Activated CD4-positive, alpha-beta T cell treated with anti-CD3 and anti-CD28 coated beads, Interleukin-2, amount 10 ng/mL, durations not matched to agents 7 days and 5 days (primary cell): ENCODE measurements around the gene GEMIN7. TPM values are rescaled to one million over a fixed set of nuclear protein-coding genes. Genes with fewer than 3 reads are reported as not detected.

ENCODE experiments used
- CTCF ChIA-PET: fragments of 350-600 bp; sonication (Branson Sonifier 250); formaldehyde crosslinking; loops from one replicate; lab custom pipeline; 2021; ENCODE audit warnings: antibody characterized with exemption; lab: Charles Lee
- POLR2A ChIA-PET: fragments of 350-600 bp; sonication (Branson Sonifier 250); formaldehyde crosslinking; loops from one replicate; lab custom pipeline; 2021; ENCODE audit warnings: antibody characterized with exemption; lab: Charles Lee
- DNase-seq: peaks from one replicate; pipeline ENCODE4 v3.0.0-alpha.2; 2020
- H3K27ac Mint-ChIP-seq: one replicate; pipeline ENCODE4 v1.8.0; 2021; ENCODE audit warnings: mild to moderate bottlenecking, moderate library complexity, mixed read lengths
- H3K27me3 Mint-ChIP-seq: one replicate; pipeline ENCODE4 v1.8.0; 2021; ENCODE audit warnings: mixed read lengths
- H3K36me3 Mint-ChIP-seq: one replicate; pipeline ENCODE4 v1.8.0; 2021; ENCODE audit warnings: low read depth, mixed read lengths
- H3K4me1 Mint-ChIP-seq: one replicate; pipeline ENCODE4 v1.8.0; 2021; ENCODE audit warnings: mixed read lengths
- H3K4me3 Mint-ChIP-seq: one replicate; pipeline ENCODE4 v1.8.0; 2021; ENCODE audit warnings: mild to moderate bottlenecking, moderate library complexity, mixed read lengths
- H3K9me3 Mint-ChIP-seq: one replicate; pipeline ENCODE4 v1.8.0; 2021; ENCODE audit warnings: mixed read lengths
- total RNA-seq, 2 experiments: library from RNA; stranded (reverse); gene quantifications; one replicate each; pipeline ENCODE4 v1.2.3, GENCODE V29; 2021

GEMIN7 gene
- total RNA-seq, 2 experiments from 2014 or later = 27.1 to 30.0 TPM

DNA sequence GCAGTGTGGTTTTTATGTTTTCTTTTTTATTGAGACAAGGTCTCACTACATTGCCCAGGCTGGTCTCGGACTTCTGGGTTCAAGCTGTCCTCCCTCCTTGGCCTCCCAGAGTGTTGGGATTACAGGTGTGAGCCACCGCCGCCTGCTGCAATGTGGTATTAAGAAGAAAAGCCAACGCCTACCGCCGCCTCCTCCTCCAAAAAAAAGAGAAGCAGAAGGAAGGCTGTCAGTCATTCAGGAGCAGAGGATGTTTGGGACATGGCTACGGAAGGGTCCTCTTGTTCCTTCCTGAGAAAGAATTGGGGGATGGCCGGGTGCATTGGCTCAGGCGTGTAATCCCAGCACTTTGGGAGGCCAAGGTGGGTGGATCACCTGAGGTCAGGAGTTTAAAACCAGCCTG is 15.1 kb downstream of the GEMIN7 start:
- Mint-ChIP-seq H3K9me3 (peaks cover 2% of the 10 kb centered on the region), H3K4me3 (peak overlapping the region; percentile 87), H3K4me1 (peaks cover 72% of the 10 kb centered on the region), H3K27me3 (no peaks in the 10 kb centered on the region), H3K36me3 (peaks cover 30% of the 10 kb centered on the region), H3K27ac (peak overlapping the region; percentile 54)
- DNase-seq = no peak
- CTCF ChIA-PET = no interaction called here
- POLR2A ChIA-PET = no interaction called here

DNA sequence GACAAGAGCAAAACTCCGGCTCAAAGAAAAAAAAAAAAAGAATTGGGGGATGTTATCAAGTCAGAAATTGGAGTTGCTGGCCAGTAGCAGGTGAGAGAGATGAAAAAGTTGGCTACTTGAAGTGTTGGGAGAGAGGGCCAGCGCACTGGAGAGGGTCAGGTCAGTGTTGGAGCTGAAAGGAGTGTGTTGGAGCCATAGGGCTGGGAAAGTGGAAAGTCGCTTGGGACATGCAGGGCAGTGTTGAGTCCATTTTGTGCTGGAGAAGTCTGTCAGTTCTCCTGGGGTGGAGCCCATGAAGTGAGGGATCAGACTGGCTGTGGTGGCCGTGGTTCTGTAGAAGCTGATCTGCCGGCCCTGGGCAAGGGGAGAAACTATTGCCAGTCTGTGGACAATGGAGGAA is 15.6 kb downstream of the GEMIN7 start:
- CTCF ChIA-PET = interaction anchor here (0.6 kb wide), 1 partner anchor 323 kb away, joined by 3 read pairs; no protein-coding TSS in a partner anchor

DNA sequence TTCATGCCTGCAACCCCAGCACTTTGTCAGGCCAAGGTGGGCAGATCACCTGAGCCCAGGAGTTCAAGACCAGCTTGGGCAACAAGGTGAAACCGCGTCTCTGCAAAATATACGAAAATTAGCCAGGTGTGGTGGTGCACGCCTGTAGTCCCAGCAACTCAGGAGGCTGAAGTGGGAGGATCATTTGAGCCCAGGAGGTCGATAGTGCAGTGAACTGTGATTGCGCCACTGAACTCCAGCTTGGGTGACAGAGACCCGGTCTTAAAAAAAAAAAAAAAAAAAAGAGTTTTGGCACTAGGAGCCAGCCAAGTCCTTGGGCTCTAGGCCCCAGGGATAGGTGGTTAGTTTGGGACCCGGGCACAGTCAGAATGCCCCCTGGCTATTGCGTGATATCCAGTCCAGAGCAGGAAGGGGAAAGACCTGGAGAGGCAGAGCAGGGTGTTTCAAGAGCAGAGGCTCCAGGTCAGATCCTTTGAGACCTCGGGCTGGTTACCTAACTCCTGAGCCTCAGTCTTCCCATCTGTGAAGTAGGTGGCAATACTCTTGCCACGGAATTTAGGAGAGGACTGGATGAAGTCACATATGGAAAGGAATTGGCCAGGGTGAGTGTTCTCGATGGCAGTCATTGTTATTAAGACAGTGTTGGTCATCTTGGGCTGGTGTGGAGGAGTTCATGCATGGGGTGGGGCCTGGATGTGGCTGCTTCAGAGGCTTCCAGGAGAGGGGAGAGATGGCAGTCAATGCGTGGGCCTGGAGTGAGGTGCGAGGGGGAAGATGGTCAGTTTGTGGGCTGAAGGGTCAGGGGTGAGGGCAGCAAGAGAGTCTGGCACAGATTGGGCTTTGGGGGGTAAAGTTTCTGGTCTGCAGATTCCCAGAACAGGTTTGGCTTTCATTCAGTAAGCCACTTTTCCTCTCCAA is 16.7 kb downstream of the GEMIN7 start:
- Mint-ChIP-seq H3K27ac (peak overlapping the region; percentile 55), H3K9me3 (peaks cover 2% of the 10 kb centered on the region), H3K4me1 (peaks cover 72% of the 10 kb centered on the region), H3K4me3 (no peak overlapping the region), H3K36me3 (peaks cover 20% of the 10 kb centered on the region), H3K27me3 (no peaks in the 10 kb centered on the region)
- no peak for DNase-seq
- ChIA-PET CTCF (interaction anchor here (0.6 kb wide), 1 partner anchor 1355 kb away, joined by 3 read pairs; no protein-coding TSS in a partner anchor), POLR2A (no interaction called here)

More for the DNA sequence above, 15.6 kb downstream of the GEMIN7 start:
- POLR2A ChIA-PET = no interaction called here
- H3K4me3 Mint-ChIP-seq = peak overlapping the region; percentile 87
- H3K36me3 Mint-ChIP-seq = peaks cover 26% of the 10 kb centered on the region
- no peak for DNase-seq
- peak overlapping the region; percentile 54 for H3K27ac Mint-ChIP-seq
- peaks cover 2% of the 10 kb centered on the region for H3K9me3 Mint-ChIP-seq
- peaks cover 72% of the 10 kb centered on the region for H3K4me1 Mint-ChIP-seq
- no peaks in the 10 kb centered on the region for H3K27me3 Mint-ChIP-seq

DNA sequence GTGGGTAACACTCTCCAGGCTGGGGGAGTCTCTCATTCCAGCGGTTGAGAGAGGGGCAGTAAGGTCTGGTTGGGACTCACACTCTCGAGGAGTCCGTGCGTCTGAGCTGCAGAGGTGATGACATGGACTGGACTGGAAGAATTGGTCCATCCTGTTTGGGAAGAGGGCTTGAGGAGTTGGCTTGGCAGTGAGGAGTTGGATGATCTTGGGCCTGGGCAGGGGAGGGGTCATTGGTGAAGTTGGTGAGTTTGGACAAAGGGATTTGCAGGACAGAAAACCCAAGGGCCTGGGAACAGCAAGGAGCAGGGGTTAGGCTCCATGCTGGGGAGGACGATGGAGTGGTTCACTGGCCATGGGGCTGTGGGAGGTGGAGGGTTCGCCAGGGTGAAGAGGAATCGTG is 17.6 kb downstream of the GEMIN7 start:
- no peaks in the 10 kb centered on the region for H3K9me3 Mint-ChIP-seq
- H3K27ac Mint-ChIP-seq = peak overlapping the region; percentile 28
- H3K27me3 Mint-ChIP-seq = no peaks in the 10 kb centered on the region
- ChIA-PET CTCF (no interaction called here), POLR2A (no interaction called here)
- peaks cover 11% of the 10 kb centered on the region for H3K36me3 Mint-ChIP-seq
- no peak overlapping the region for H3K4me3 Mint-ChIP-seq
- peaks cover 70% of the 10 kb centered on the region for H3K4me1 Mint-ChIP-seq
- no peak for DNase-seq

DNA sequence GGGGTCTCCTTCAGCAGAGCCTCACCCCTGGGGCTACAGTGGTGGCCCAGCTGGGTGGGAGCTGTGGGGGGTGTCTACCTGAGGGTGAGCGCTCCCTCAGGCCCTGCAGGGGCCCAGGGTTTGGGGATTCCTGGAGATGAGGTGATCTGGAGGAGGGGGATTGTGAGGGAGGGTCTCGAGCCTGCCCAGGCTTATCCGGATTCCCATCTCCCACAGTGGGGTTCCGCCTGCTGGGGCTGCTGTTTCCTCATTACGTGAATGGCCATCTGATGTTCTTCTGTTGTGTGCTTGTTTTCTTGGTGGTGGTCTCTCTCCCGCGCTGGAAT is 18.4 kb downstream of the GEMIN7 start:
- ChIA-PET POLR2A (interaction anchor here (0.6 kb wide), 1 partner anchor 25 kb away, joined by 3 read pairs; no protein-coding TSS in a partner anchor), CTCF (interaction anchor here (1.5 kb wide), 1 partner anchor 16 kb away, joined by 3 read pairs; no protein-coding TSS in a partner anchor)
- no peak for DNase-seq
- Mint-ChIP-seq H3K27me3 (no peaks in the 10 kb centered on the region), H3K4me3 (no peak overlapping the region), H3K36me3 (peaks cover 9% of the 10 kb centered on the region), H3K9me3 (no peaks in the 10 kb centered on the region), H3K4me1 (peaks cover 70% of the 10 kb centered on the region), H3K27ac (no peak overlapping the region)

DNA sequence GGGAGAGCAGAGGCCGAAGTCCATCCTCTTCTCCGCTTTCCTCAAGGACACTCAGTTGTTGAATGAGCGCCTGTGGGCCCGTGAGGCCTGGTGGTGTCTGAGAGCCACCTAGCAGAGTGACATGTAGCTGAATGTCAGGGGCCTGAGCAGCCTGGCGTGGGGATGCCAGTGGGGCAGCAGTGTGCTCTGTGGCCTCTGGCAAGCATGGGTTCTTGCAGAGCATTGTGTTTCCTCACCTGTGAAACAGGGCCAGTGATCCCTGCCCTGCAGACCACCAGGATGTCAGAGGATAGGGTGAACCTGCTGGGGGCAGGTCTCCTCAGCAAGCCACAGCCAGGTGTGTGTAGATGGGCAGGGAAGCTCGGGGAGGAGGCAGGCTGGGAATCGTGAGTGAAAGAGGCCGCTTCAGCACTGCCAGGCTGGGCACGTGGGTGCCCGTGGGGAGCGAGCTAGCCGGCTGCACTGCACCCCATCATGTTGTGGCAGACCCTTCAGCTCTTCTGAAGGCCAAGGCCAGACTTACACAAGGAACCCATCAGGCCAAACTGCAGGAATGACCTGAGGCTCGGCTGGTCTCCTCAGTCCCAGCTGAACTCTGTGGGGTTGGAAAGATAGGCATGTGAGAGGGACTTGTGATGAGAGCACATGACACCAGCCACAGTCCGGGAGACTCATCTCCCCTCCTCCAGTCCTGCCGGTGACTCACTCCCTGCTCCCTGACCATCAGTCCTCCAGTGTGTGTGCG is 18.9 kb downstream of the GEMIN7 start:
- POLR2A ChIA-PET = interaction anchor here (0.6 kb wide), 1 partner anchor 26 kb away, joined by 3 read pairs; no protein-coding TSS in a partner anchor
- H3K27ac Mint-ChIP-seq = no peak overlapping the region
- DNase-seq = no peak
- no peak overlapping the region for H3K4me3 Mint-ChIP-seq
- CTCF ChIA-PET = interaction anchor here (1.5 to 2.2 kb wide), 2 partner anchors 10 to 15 kb away, joined by 3 to 5 read pairs; no protein-coding TSS in a partner anchor
- no peaks in the 10 kb centered on the region for H3K9me3 Mint-ChIP-seq
- H3K36me3 Mint-ChIP-seq = peaks cover 9% of the 10 kb centered on the region
- H3K27me3 Mint-ChIP-seq = no peaks in the 10 kb centered on the region
- H3K4me1 Mint-ChIP-seq = peaks cover 71% of the 10 kb centered on the region

DNA sequence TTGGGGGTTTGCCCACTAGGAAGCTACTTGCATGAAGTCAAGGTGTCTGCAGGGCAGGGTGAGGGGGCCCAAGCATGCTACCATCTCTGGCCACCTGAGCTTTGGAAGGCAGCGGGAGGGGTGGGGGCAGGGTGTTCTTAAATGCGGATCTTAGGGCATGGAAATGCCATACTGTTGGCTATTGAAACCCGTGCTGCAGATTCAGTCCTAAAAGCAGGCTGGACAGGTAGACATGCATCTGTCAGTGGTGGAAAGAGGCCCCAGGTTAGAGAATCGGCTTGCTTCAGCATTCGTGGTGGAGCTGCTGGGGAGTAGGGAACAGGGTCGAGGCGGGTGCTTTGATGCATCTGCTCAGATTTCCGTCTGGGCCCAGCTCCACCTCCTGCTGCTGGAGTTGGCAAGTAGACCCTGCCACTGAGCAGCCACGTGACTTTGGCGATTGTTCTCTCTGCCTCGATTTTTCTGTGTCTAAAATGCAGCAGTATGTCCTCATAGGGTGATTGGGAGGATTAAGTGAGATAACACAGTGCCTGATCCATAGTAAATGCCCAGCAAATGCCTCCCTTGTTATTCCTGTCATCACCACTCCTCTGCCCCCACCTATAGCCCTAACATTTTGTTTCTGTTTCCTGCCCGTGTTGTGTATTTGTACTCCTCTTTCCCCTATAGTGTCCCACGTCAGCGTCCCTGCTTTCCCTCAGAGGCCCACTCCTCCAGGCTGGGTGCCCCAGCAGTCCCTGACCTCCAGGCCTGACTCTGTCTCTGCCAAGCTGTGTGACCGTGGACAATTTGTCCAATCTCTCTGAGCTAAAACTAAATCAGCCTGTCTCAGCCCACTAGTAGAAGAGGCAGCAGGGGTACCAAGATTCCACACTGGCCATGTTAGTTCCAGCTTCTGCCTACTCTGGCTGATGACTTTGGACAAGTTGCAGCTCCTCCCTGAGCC is 19.7 kb downstream of the GEMIN7 start:
- no peak for DNase-seq
- Mint-ChIP-seq H3K9me3 (no peaks in the 10 kb centered on the region), H3K27ac (no peak overlapping the region), H3K27me3 (no peaks in the 10 kb centered on the region), H3K36me3 (peaks cover 6% of the 10 kb centered on the region), H3K4me1 (peaks cover 75% of the 10 kb centered on the region), H3K4me3 (no peak overlapping the region)
- CTCF ChIA-PET = interaction anchor here (1.5 to 2.2 kb wide), 2 partner anchors 11 to 14 kb away, joined by 3 to 5 read pairs; no protein-coding TSS in a partner anchor
- POLR2A ChIA-PET = no interaction called here

DNA sequence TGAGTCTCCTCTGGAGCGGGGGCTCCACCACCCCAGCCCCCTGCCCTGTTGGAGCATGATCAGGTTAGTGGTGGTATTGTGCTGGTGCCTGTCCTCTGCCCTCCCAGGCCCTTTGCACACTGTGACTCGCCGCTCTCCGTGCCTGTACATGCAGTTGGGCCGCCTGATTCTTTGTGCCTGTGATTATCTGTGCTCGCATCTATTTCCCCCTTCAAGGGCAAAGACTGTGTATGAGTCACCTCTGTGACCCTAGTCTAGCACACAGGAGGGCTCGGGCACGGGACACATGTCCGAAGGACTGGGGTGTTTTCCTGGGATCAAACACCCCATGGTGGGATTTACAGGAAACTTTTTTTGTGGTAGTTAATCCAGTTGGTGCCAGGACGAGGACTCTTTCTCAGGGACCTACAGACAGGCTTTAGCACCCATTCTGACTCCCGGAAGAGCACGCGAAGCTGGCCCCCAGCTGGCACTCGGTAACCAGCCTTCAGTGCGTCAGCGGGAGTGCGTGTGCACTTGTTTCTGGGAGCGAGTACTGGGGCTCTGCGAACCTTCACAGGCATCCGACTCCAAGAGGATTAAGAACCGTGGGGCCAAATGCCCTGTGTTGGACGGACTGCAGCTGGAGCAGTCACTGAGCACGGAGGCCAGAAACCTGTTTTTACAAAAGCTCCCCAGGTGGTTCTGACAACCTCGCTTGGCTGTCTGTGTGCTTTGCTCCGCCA is 20.6 kb downstream of the GEMIN7 start:
- no peak overlapping the region for H3K4me3 Mint-ChIP-seq
- H3K27ac Mint-ChIP-seq = no peak overlapping the region
- ChIA-PET POLR2A (no interaction called here), CTCF (interaction anchor here (2.2 kb wide), 1 partner anchor 12 kb away, joined by 5 read pairs; no protein-coding TSS in a partner anchor)
- no peak for DNase-seq
- peaks cover 3% of the 10 kb centered on the region for H3K36me3 Mint-ChIP-seq
- no peaks in the 10 kb centered on the region for H3K27me3 Mint-ChIP-seq
- no peaks in the 10 kb centered on the region for H3K9me3 Mint-ChIP-seq
- peaks cover 75% of the 10 kb centered on the region for H3K4me1 Mint-ChIP-seq

DNA sequence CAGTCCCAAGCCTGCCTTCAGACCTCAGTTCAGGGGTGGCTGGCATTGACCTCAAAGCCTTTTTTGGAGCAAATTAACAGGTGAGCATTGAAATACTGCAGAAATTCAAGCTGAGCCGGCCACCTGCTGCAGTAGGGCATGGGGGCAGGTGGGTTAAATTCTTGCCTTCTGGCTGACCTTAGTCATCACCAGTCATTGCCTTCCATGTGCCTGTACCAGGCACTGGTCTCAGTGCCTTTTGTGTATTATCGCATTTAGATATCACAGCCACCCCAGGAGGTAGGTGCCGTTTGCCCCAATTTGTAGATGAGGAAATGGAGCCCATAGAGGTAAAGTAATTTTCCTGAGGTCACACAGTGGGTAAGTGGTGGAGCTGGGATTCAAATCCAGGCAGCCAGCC is 21.1 kb downstream of the GEMIN7 start:
- ChIA-PET CTCF (interaction anchor here (2.2 kb wide), 1 partner anchor 13 kb away, joined by 5 read pairs; no protein-coding TSS in a partner anchor), POLR2A (no interaction called here)
- DNase-seq = no peak
- Mint-ChIP-seq H3K27me3 (no peaks in the 10 kb centered on the region), H3K4me3 (no peak overlapping the region), H3K4me1 (peaks cover 75% of the 10 kb centered on the region), H3K27ac (no peak overlapping the region), H3K36me3 (no peaks in the 10 kb centered on the region), H3K9me3 (no peaks in the 10 kb centered on the region)

DNA sequence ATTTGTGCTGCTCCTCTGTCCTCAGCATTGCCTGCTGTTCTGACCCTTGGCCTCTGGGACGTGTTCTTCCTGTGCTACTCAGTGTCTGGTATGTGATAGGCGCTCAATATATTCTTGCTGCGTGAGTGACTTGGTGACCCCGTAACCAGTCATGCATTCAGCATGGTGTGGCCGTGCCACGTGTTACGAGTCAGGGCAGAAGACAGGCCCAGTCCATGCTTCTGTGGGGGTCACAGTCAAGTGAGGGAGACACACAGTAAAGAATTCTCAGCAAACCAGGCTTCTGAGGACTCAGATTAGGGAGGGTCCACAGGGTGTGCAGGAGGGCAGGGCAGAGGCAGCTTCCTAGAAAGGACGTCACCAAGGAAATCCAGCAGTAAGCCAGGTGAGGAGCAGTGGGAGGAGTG is 21.8 kb downstream of the GEMIN7 start:
- Mint-ChIP-seq H3K9me3 (no peaks in the 10 kb centered on the region), H3K27me3 (no peaks in the 10 kb centered on the region), H3K4me3 (no peak overlapping the region), H3K36me3 (no peaks in the 10 kb centered on the region), H3K27ac (no peak overlapping the region), H3K4me1 (peaks cover 74% of the 10 kb centered on the region)
- POLR2A ChIA-PET = no interaction called here
- no peak for DNase-seq
- CTCF ChIA-PET = interaction anchor here (3.2 kb wide), 1 partner anchor 9 kb away, joined by 14 read pairs; no protein-coding TSS in a partner anchor

DNA sequence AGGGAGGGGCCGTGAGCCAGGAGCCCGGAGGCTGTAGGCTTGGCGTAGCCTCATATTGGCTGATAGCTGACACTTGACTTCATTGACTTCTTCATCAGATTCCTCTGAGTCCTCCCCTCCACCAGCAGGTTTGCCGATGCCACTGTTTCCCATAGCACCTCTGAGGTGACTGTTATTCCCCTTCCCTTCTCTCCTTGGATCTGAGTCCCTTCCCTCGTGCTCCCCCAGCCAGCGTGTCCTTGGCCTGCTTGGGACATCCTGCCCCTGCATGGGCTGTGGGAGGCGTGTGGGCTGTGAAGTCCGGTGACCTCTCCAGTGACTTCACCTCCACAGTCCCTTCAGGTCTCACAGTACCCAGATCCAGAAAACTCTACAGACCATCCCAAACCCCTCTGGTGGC is 22.7 kb downstream of the GEMIN7 start:
- H3K4me3 Mint-ChIP-seq = no peak overlapping the region
- no peak for DNase-seq
- no peaks in the 10 kb centered on the region for H3K36me3 Mint-ChIP-seq
- H3K9me3 Mint-ChIP-seq = no peaks in the 10 kb centered on the region
- peaks cover 64% of the 10 kb centered on the region for H3K4me1 Mint-ChIP-seq
- ChIA-PET CTCF (interaction anchor here (3.2 kb wide), 1 partner anchor 10 kb away, joined by 14 read pairs; no protein-coding TSS in a partner anchor), POLR2A (no interaction called here)
- no peak overlapping the region for H3K27ac Mint-ChIP-seq
- no peaks in the 10 kb centered on the region for H3K27me3 Mint-ChIP-seq
